SIG-M5 (cell line): Measurements from ENCODE around the gene NPC2.
"Not testable (repeated sequence)": the region's sequence is repeated elsewhere in the genome, so short reads cannot be mapped to it uniquely, and the experiment has no call there.

ENCODE experiments used
- DNase-seq: peaks from one replicate; lab custom pipeline; 2025; lab: John Stamatoyannopoulos, UW

Gene NPC2

DNA sequence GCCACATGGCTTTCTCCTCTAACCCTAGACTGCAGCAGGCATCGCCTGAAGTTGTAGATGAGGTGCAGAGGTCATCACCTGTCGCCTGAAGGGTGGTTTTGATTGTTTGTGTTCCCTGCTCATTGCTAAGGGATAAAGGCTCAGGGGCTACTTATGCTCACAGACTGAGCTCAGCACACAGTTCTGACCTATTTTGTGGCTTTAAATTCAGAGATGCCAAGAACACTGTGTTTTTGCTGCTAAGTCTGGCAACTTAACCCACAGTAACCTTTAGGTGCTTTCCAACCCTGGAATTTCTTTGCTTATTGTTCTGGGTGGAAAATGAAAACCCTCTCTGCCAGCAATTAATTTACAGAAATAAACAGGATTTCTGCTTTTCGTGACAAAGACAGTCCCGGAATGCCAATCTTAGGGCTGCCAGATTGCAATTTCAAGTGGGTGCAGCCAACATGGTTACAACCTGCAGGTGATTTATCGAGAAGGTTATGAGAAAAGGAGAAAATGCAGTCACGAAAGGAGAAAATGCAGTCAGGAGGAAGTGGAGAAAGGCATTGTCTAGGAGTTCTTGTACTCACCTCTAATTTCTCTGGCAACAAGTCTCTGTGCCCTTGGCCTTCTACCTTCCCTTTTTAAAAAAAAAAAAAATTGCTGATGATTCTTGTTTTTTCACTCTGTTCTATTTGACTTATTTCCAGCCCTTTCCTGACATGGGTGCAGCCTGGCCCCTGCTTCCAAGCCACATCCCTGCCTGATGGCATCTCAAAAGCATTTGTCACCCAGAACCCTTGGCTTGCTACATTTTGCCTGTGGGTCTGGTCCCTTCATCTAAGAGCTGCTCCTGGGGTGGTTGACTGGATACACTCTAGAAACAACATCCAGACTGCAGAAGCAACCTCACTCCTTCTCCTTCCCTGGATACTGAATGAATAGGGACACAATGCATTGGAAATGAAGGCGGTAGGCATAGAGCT lies 23.3 kb downstream of the NPC2 start:
- no peak for DNase-seq

DNA sequence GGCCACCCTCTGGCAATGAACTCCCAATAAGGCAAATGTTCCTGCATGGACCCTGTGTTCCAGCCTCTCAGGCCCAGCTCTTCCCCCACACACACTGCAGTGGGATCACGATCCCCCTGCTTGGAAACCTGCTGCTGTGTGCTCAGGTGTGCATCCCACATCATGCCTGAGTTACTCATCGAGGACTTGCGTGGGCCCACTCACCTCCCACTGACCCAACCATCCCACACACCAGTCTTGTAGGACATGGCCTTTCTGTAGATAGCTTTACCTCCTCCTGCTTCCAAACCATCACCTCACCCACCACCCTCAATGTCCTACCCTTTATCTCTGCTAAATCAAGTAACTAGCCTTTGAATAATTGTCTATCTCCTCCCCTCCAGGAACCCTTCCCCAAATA lies 24.6 kb downstream of the NPC2 start:
- DNase-seq, result no peak

DNA sequence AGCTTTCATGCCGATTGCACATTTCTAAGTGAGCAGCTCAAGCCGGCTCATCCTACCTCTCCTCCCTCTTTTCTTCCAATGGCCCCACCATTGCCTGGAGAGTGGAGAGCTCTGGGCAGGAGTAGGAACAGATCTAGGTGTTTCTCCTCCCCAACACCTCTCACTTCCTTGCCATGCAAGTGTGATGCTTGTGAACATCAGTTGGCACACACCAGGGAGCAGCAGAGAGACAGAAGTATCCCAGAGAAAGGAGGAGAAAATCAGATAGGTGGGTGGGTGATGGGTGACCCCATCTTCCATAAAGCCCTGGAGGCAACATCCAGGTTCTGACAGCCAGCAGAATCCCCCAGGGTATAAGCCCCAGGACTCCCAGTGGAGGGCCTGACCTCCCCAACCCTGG lies 27.8 kb downstream of the NPC2 start:
- DNase-seq, result no peak

DNA sequence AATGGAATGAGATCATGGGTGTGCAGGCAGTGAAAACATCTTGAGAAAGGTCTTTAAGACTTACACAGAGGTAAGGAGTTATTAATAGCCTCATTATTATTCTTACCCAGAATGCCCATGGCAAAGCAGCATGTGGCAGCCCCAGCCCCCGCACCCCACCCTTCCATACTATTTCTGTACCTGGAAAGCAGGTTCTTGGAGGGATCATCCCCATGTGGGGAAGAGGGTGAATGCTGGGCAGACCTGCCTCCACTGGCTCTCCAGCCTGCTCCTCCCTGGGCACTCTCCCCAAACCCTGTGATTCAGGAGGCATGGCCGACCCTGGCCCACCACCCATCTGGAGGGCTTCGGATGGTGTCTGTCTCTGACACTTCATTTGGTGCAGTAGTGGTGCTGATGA lies 28.3 kb downstream of the NPC2 start:
- DNase-seq, result no peak

DNA sequence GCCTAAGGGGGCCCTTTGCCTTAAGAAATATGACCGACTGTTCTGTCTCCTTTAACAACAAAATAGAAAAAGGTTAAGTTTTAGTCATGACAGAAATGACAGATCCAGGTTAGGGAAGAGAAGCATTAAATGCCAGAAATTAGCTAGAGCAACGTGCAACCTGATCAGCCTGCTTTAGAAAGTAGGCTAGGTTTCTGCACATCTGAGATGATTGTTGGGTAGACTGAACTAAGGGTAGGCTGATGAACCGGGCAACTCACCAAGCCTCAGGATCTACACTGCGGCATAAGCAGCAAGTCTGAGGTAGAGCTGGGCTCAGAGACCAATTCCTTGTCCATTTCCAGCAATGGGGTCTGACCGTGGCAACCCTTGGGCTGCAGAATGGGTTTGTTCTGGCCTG lies 29.4 kb downstream of the NPC2 start:
- no peak for DNase-seq

DNA sequence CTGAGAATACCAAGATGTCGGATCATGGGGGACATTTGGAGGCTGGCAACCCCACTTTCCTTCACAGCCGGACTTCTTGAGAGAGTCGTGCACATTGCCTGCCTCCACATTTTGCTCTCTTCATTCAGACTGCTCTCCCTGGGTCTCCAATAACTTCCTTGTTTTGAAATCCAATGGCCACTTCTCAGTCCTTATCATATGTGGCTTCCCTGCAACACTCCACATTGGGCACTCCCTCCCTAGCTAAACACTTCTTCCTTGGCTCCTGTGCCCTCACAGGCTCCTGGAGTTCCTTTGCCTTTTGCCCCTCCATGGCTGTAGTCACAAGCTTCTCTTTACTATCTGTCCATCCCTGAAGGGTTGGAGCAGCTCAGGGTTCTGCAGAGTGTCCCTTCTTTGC lies 30.1 kb downstream of the NPC2 start:
- DNase-seq, result no peak

DNA sequence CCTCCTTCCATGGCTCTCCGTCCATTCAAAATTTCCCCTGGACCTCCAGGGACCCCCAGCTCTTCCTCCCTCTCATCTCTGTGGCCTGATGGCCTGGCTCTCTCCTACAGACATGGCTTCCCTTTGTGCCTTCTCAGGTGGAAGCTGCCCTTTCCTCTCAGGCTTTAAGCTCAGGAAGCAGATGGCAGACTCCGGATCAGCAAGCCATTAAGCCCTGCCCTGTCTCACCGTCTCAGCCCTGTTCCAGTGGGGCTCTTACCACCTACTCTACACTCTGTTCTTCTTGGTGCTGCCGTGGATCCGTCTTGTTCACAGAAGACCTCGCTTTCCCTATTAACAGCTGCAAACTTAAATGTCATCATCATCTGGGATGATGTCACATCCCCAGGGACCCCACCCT lies 33.1 kb downstream of the NPC2 start:
- DNase-seq, result no peak

DNA sequence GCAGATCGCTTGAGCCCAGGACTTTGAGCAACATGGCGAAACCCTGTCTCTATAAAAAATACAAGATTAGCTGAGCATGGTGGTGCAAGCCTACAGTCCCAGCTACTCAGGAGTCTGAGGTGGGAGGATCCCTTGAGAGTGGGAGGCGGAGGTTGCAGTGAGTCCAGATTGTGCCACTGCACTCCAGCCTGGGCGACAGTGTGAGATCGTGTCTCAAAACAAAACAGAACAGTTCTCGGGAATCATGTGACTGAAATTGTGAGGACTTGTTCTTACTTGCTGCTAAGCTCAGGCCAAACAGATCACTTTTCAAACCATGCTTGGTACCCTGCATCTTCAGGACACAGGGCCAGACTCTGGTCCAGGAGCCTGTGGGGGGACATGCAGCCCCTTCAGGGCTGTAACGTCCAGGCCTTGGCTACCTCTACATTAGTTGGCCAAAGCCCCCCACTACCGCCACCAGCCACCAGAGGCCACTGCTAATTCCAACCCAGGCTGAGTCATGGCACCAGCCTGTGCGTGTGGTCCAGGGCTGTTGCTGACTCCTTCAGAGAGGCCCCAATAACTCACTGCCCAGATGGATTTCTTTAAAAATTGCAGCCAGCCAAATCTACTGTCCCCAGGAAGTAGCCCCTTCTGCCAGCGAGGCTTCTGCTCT lies 33.7 kb downstream of the NPC2 start:
- no peak for DNase-seq

DNA sequence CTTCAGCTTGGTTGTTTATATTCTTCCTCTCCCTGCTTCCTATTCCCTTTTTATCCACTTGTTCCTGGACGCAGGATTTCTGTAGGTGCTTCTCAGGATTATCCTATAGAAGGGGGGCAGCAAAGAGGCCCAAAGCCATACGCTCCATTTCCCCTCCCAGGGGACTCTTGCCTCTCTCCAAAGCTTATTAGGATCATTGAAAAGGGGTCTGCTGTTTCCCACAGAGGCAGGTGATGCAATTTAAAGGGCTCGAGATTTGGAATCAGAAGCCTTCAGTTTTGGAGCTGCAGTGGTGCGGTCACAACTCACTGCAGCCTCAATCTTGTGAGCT lies 35.6 kb downstream of the NPC2 start:
- DNase-seq, result no peak

DNA sequence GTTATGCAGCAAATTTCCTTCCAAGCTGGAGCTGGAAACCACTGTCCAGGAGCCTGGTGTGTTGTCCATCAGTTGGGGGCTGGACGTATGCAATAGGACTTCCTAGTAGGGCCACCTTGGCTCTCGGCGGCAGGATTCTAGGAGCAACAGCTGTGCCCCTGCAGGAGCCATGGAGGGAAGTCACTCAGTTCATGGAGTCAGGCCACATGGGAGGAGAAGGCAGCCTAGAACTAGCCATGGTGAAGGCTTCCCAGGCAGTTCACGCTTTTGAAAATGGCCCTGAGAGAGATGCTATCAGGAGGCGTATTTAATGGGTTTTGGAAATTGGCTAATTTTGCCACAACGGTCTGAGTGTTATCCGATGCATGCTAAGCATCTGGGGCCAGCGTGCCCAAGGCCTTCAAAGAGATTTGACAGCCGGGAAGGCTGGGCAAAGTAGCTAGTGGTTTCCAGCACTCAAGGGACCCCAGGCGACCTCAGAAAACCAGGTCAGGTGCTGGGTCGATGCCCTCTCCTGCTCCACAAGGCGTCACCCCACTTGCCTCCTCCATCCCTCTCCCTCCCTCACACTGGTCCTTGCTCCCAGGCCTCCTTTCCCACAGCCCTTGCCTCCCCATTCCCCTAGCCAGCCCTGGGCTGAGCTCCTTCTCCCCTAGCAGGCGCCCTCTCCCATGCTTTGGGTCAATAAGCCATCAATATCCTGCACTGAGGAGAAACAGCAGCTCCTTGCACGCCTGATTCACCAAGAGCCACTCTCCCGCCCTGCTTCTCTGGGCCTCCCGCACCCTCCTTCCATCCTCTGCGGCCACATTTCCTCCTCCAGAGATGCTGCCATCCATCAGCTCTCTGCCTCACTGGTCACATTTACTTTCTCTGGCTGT lies 36.2 kb downstream of the NPC2 start:
- DNase-seq, result no peak

DNA sequence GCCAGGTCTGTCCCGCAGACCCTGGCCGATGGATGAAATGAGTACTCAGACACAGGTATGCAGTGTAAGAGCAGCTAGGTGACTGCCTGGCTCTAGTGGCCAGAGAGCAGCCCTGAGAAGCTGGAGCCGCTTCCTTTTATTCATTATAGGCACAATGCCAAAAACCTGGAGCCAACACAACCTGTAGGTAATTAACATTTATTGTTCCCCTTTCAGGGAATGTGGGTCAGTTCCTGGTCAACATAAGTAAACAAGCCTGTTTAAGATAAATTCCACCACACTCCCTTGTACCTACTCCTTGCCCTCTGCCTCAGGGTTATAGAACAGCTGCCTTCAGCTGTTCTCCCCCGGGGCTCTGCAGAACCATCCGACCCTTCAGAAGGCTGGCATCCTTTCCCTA lies 38.7 kb downstream of the NPC2 start:
- DNase-seq, result not testable (repeated sequence)

DNA sequence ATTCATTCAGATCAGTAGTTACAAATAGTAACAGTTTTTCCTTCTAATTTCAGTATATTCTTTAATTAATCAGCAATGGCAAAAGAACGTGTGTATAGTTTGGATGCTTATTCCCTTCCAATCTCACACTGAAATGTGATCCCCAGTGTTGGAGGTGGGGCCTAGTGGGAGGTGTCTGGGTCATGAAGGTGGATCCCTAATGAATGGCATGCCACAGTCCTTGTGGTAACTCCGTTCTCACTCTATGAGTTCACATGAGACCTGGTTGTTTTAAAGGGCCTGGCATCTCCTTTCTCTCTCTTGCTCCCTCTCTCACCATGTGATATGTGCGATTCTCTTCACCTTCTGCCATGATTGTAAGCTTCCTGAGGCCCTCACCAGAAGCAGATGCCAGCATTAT lies 48.2 kb downstream of the NPC2 start:
- DNase-seq, result no peak

DNA sequence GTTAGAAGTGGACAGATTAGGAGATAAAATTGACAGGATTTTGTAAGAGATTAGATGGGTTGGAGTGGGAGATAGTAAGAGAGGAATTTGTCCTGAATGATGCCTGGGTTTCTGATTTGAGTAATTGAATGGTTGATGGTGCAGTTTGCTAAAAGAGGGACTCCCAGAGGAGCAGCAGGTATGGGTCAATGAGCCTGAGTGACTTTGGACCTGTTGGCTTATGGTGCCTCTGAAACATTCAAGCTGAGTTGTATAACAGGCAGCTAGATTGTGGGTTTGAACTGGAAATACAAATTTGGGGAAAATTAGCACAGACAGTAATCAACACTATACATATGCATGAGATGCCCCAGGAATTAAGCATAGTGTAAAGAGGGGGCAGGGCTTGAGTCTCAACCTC lies 50.3 kb downstream of the NPC2 start:
- DNase-seq, result no peak

DNA sequence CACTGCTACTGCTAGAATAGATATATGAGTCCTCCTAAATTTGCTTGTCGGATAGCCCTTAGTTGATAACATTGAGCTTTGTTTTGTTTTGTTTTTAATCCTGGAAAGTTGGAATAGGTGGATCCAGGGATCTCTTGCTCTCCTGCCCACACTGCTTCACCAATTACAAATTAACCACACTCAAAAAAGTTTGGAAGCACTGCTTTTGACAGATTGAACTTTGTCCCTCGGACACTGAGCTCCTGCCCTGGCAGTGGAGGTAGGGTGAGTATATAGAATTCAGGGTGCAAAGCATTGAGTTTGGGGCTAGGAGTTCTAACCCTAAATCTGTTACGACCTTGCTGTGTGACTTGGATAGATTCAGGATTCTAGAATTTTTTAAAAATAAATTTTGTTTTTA lies 52.0 kb downstream of the NPC2 start:
- DNase-seq, result no peak

DNA sequence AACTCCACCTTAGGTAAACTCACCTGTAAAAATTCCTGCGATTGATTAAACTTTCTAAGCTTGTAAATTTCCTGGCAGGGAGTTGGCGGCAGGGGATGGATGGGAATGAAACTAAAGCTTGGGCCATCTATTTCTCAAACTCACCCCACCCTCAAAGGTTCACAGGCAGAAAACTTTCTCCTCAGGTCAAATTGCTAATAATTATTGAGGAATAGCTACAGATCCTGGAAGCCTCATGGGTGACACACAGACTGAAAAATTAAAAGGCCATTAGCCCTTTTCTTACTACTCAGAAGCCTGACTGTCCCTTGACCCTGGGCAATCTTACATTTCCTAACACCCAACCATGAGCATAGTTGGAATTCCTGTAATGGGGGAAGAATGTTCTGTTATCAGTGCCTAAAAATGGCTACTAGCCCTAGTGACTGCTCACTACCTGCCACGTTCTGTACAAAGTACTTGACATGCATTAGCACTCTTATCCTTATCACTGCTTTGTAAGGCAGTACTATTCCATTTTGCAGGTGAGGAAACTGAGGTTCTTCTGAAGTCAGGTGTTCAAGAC lies 54.7 kb downstream of the NPC2 start:
- DNase-seq, result no peak

DNA sequence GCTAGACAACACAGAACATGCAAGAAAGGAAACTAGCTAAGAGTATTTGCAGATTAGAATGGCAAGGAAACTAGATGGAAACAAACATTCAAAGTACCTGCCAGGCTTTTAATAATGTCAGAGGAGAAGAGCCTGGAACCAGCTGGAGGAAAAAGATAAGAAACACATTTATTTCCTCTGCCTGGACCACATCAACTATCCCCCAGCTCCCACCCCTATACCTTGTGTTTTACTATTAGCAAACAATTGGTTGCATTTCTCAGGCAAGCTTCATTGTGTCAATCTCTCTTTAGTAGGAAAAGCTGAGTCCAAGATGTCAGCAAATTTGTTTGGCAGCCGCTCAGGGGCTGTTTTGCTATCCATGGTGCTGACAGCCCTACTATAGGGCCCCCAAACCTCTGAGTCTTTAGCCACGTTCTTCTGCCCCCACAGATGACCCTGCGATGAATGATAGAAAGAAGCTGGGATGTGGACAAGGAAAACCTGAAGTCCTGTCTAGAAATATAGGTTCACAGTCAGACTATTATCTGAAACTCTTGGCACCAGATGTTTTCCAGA lies 55.5 kb downstream of the NPC2 start:
- no peak for DNase-seq

DNA sequence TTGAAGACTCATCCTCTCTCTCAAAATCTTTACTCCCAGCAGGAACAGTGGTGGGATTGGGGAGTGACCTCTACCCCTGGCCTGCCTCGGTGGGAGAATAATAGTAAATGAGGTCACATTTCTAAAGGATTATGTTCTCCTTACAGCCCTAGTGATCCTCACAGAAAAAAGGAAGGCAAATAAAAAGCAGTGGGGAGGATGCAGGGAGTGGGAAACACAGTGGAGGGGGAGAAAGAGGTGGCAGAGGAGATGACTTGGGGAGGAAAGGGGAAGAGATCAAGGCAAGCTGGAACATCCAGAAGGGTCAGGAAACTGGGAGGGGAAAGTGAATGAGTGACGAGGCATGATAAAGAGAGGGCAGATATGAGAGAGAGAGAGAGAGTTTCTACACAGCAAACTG lies 58.8 kb downstream of the NPC2 start:
- DNase-seq, result no peak

DNA sequence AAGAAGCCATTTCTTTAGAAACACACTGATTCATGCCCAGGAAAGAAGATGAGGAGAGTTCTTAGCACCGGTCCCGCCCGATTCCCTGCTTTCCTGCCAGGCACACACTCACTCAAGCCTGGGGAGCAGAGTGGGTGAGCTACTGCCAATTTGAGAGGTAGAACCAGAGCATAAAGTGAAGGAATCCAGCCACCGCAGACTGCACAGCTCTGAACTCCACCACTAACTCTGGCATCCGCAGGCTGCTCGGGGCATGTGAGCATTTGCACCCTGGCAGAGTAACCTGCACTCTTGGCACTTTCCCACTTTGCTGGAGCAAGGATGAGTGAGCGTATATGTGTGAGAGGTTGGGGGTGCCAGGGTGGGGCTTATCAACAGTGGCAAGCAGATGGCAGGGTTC lies 63.1 kb downstream of the NPC2 start:
- DNase-seq, result no peak
